LNCaP clone FGC (cell line): Measurements from ENCODE around the gene PTTG2.

Experiments
- DNase-seq: peaks from one replicate; pipeline ENCODE4 v3.0.0-alpha.2; 2011; ENCODE audit warnings: low read depth
- H3K4me3 ChIP-seq: 2 replicates; pipeline ENCODE4 v1.5.1; 2011; ENCODE audit warnings: mild to moderate bottlenecking, low read depth, low read length, control low read depth
- TF ChIP-seq, protein P1 (sequence below): IDR thresholded peaks from 2 replicates; pipeline ENCODE4 v1.5.1; 2012; ENCODE audit warnings: mild to moderate bottlenecking; ENCODE audit not compliant: control insufficient read depth, insufficient read depth; ENCODE audit errors: extremely low read depth

The PTTG2 gene

DNA sequence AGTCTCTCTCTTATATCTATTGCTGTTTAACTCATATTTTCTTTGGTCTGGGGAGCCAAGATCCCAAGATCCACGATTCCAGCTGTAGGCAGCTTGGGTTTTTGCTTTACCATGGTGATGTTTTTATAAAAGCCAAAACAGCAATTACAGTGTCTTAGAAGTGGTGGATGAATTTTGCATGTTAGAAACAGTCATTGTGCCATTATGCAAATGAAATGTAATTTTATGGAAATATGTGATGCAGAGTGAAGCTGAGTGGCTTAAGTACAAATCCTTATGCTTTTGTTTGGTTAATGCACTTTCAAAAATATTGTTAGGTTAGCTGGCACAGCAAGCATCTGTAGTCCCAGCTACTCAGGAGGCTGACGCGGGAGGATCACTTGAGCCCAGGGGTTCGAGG lies 32.8 kb upstream of the PTTG2 start:
- TF ChIP-seq, protein P1, sequence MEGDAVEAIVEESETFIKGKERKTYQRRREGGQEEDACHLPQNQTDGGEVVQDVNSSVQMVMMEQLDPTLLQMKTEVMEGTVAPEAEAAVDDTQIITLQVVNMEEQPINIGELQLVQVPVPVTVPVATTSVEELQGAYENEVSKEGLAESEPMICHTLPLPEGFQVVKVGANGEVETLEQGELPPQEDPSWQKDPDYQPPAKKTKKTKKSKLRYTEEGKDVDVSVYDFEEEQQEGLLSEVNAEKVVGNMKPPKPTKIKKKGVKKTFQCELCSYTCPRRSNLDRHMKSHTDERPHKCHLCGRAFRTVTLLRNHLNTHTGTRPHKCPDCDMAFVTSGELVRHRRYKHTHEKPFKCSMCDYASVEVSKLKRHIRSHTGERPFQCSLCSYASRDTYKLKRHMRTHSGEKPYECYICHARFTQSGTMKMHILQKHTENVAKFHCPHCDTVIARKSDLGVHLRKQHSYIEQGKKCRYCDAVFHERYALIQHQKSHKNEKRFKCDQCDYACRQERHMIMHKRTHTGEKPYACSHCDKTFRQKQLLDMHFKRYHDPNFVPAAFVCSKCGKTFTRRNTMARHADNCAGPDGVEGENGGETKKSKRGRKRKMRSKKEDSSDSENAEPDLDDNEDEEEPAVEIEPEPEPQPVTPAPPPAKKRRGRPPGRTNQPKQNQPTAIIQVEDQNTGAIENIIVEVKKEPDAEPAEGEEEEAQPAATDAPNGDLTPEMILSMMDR: no peak
- no peak overlapping the region for H3K4me3 ChIP-seq
- DNase-seq: no peak

DNA sequence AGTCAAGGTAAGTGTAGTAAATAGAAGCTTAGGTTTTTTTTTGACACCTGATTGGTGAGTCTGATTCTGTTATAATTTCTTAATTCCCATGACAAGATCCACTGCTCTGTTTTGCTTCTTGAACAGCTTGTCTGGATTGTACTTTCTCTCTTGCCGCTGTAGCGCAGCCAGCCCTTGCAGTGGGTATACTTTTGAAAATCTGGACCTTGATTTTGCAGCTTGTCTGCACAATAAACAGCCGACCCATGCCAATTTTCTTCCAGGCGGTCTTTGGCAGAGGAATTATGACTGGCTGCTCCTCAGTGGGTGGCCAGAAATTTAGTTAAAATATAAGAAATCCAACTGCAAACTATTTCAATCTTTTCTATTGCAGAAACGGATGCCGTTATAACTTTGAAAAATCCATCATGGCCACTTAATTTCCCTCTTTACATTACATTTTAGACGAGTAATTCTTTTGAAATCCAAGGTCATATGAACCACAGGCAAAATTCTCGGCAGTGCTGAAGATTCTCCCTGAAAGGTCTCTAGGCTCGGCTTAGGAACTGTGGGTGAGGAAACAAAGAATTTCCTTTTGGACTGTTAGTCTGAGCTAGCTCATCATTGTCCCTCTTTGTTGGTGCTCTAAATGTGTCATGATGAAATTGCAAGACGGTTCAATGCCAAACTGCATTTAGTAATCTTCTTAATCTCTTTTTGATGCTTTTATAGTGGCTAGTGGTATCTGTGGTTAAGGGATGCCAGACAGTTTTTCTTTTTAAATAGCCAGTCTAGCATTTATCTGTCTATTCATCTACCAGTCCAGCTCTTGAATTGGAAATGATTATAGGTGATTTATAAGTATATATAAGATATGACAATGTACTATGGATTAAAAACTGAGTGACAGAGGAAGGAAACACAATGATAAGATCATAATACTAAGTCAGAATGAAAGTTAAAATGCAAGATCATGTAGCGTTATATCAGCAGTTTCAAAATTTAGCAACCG lies 31.5 kb upstream of the PTTG2 start:
- TF ChIP-seq, protein P1: no peak
- H3K4me3 ChIP-seq: no peak overlapping the region
- DNase-seq: no peak

DNA sequence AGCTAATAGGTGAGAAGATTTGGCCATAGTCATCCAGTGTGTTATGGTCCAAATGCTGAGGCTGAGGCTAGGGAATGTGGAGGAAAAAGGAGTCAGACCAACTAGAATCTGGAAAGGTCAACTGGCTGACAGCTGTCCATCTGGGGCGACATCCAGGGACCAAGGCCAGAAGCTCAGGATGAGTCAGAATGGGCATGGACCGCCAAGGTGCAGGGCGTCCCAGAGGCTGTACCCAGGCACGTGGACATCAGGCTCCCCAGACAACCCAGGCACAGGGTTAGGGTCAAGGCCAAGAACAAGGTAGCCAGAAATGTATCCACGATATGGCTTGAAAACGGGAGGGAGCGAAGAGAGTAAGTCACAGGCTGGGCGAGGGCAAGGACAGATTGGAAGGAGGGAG lies 26.1 kb upstream of the PTTG2 start:
- TF ChIP-seq, protein P1: no peak
- no peak for DNase-seq
- H3K4me3 ChIP-seq: no peak overlapping the region

DNA sequence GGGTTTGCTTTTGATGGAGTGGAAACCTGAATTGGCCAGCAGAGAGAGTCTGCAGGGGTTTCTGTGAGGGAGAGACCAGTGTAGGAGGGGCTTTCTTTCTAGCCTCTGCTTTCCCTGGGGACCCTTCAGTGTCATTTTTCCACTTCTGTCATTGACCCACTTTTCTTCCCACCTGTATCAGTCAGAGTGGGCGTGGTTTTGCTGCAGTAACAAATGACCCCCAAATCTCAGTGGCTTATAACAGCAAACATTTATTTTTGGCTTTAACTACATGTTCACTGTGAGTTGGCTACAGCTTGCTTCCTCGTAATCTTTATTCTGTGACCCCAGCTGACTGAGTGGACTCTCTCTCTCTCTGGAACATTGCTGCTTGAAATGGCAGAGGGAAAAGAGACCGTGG lies 25.6 kb upstream of the PTTG2 start:
- H3K4me3 ChIP-seq: no peak overlapping the region
- no peak for DNase-seq
- TF ChIP-seq, protein P1: no peak

DNA sequence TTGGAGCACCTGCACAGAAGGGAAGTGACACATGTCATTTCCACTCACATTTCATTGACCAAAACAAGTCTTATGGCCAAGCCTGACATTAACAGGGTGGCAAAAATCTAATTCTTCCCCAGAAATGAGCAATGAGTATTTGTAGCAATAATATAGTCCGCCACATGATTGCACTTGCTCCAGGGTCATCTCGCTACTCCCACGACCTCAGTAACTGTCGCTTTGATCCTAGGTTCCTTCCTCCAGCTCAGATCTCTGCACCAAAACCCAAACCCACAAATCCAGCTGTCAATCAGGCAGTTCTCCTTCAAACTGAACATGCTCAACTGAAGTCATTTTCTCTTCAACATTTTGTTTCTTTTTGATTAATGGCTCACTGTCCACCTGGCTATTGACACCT lies 25.2 kb upstream of the PTTG2 start:
- TF ChIP-seq, protein P1: no peak
- no peak for DNase-seq

DNA sequence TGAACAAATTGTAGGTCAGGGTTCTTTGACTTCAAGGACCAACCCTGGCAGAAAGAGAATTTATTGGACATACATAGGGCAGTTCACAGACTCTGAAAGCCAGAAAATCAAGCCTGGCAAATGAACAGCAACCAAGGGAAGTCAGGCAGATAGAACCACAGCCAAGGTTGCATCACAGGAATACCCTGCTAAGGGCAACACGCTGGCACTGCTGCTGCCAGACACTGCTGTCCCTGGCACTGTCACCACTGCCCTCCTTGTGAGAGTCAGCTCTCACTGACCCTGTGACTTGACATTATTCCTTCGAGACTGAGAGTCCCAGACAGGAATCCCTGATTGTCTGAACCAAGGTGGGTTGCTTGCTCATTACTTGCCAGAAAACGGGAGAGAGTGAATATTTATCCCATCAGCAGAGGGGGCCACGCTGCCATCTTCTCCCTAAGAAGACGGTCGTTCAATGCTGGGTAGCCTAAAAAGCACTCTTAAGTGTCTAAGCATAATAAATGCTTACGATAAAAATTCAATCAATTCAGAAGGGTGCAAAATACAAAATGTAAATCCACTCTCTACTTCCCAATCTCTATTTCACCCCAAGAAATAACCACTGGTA lies 23.2 kb upstream of the PTTG2 start:
- peak; percentile 27 for DNase-seq
- no peak overlapping the region for H3K4me3 ChIP-seq
- TF ChIP-seq, protein P1: no peak

More for the DNA sequence above, 25.2 kb upstream of the PTTG2 start:
- no peak overlapping the region for H3K4me3 ChIP-seq
